GM12878 (cell line): ENCODE data around the gene FAM89B. TPM values are rescaled to one million over a fixed set of nuclear protein-coding genes. Genes with fewer than 3 reads are reported as not detected.

Experiments
- CREB1 ChIP-seq: IDR thresholded peaks from 2 replicates; pipeline ENCODE4 v1.6.1; 2012; ENCODE audit warnings: low read depth, mild to moderate bottlenecking, inconsistent platforms
- EED ChIP-seq: sonication (generic); IDR thresholded peaks from 2 replicates; pipeline ENCODE4 v1.6.1; 2016; ENCODE audit warnings: antibody characterized with exemption, low read depth
- HDAC2 ChIP-seq: fragments of 200-600 bp; sonication (generic); IDR thresholded peaks from 2 replicates; pipeline ENCODE4 v1.6.1; 2017
- HDAC6 ChIP-seq: fragments of 200-600 bp; sonication (generic); IDR thresholded peaks from one replicate; pipeline ENCODE4 v1.8.0; 2017; ENCODE audit warnings: antibody characterized with exemption; ENCODE audit not compliant: unreplicated experiment
- IKZF2 ChIP-seq, 2 experiments: fragments of 450-650 bp; IDR thresholded peaks; 2 replicates each; pipeline ENCODE4 v1.6.1; 2017; ENCODE audit warnings: mild to moderate bottlenecking in 2 of 2, moderate library complexity in 2 of 2
- JUND ChIP-seq: IDR thresholded peaks from 2 replicates; pipeline ENCODE4 v1.6.1; 2012; ENCODE audit warnings: low read depth, mild to moderate bottlenecking, low read length, improper control_type of control experiment, moderate library complexity
- MEF2B ChIP-seq: fragments of 450-650 bp; IDR thresholded peaks from 2 replicates; pipeline ENCODE4 v1.6.1; 2018; ENCODE audit warnings: mild to moderate bottlenecking, moderate library complexity; ENCODE audit not compliant: partially characterized antibody, poor library complexity, severe bottlenecking
- MTA2 ChIP-seq: fragments of 450-650 bp; IDR thresholded peaks from 2 replicates; pipeline ENCODE4 v1.6.1; 2016; ENCODE audit warnings: low read depth, mild to moderate bottlenecking, moderate library complexity
- MXI1 ChIP-seq: fragments of 150-350 bp; IDR thresholded peaks from 2 replicates; pipeline ENCODE4 v1.6.1; 2011; ENCODE audit warnings: low read depth, mild to moderate bottlenecking, inconsistent platforms, low read length, improper control_type of control experiment
- NRF1 ChIP-seq: conservative IDR thresholded peaks from 2 replicates; pipeline ENCODE4 v1.6.1; 2011; ENCODE audit warnings: mild to moderate bottlenecking, low read depth, low read length, improper control_type of control experiment
- POLR2AphosphoS2 ChIP-seq: IDR thresholded peaks from 2 replicates; pipeline ENCODE4 v1.6.1; 2011; ENCODE audit warnings: low read depth, mild to moderate bottlenecking, low read length, improper control_type of control experiment, moderate library complexity
- RB1 ChIP-seq: fragments of 450-650 bp; formaldehyde crosslinking; IDR thresholded peaks from 2 replicates; pipeline ENCODE4 v1.6.1; 2017; ENCODE audit warnings: mild to moderate bottlenecking, borderline replicate concordance
- SIN3A ChIP-seq: IDR thresholded peaks from 2 replicates; pipeline ENCODE4 v1.6.1; 2012; ENCODE audit warnings: low read depth, low read length, improper control_type of control experiment
- SIX5 ChIP-seq: IDR thresholded peaks from 2 replicates; pipeline ENCODE4 v1.6.1; 2011; ENCODE audit warnings: mild to moderate bottlenecking, low read depth, low read length, moderate library complexity; ENCODE audit not compliant: severe bottlenecking
- SMAD5 ChIP-seq: IDR thresholded peaks from 2 replicates; pipeline ENCODE4 v1.6.1; 2016; ENCODE audit warnings: antibody characterized with exemption, low read depth
- SMARCA5 ChIP-seq: fragments of 450-650 bp; IDR thresholded peaks from 2 replicates; pipeline ENCODE4 v1.6.1; 2017; ENCODE audit warnings: mild to moderate bottlenecking
- SMC3 ChIP-seq: IDR thresholded peaks from 2 replicates; pipeline ENCODE4 v1.6.1; 2011; ENCODE audit warnings: low read length, improper control_type of control experiment, borderline replicate concordance
- TARDBP ChIP-seq: IDR thresholded peaks from 2 replicates; pipeline ENCODE4 v1.6.1; 2016; ENCODE audit warnings: borderline replicate concordance
- TCF12 ChIP-seq: IDR thresholded peaks from 2 replicates; pipeline ENCODE4 v1.6.1; 2011; ENCODE audit warnings: low read depth, mild to moderate bottlenecking, low read length
- TCF7 ChIP-seq: IDR thresholded peaks from 2 replicates; pipeline ENCODE4 v1.6.1; 2014; ENCODE audit warnings: antibody characterized with exemption, borderline replicate concordance
- ZBED1 ChIP-seq: IDR thresholded peaks from 2 replicates; pipeline ENCODE4 v1.6.1; 2016; ENCODE audit warnings: borderline replicate concordance
- ZNF384 ChIP-seq: IDR thresholded peaks from 2 replicates; pipeline ENCODE4 v1.6.1; 2012; ENCODE audit warnings: low read depth, mild to moderate bottlenecking, low read length, improper control_type of control experiment, borderline replicate concordance
- polyA plus RNA-seq, 11 experiments: library from polyadenylated mRNA; depleted of rRNA in 4 of 11; unstranded in 6 of 11; stranded (reverse) in 5 of 11; fragments of >200 nt; fragmentation: Nextera tagmentation in 4 of 11; fragmentation: Illumina TruSeq in 1 of 11; extraction: Ambion mirVana in 4 of 11; extraction: Trizol in 1 of 11; gene quantifications; 1 replicate in 1 of 11; 2 replicates in 10 of 11; pipeline versions ENCODE4 v1.2.1 to v1.2.3, GENCODE V29; 2011 to 2016; ENCODE audit warnings: inconsistent platforms in 2 of 11, missing spikeins in 2 of 11, low read depth in 1 of 11
- total RNA-seq, 4 experiments: library from RNA; depleted of rRNA in 3 of 4; stranded (reverse); fragments of >200 nt in 3 of 4; fragmentation: Illumina TruSeq in 1 of 4; extraction: Trizol in 1 of 4; gene quantifications; 2 replicates each; pipeline versions ENCODE4 v1.2.1 to v1.2.3, GENCODE V29; 2013 to 2021
- TF ChIP-seq, protein P1 (sequence below): IDR thresholded peaks from 2 replicates; pipeline ENCODE4 v1.6.1; 2011; ENCODE audit warnings: borderline replicate concordance, low read depth, mild to moderate bottlenecking, moderate library complexity, low read length; ENCODE audit not compliant: insufficient read depth, poor library complexity, severe bottlenecking
- TF ChIP-seq, protein P2 (sequence below): IDR thresholded peaks from 2 replicates; pipeline ENCODE4 v1.6.1; 2012; ENCODE audit warnings: low read length, inconsistent platforms
- TF ChIP-seq, protein P3 (sequence below): fragments of 450-650 bp; IDR thresholded peaks from 2 replicates; pipeline ENCODE4 v1.6.1; 2016; ENCODE audit warnings: mild to moderate bottlenecking, moderate library complexity, borderline replicate concordance

Gene FAM89B
- total and polyA plus RNA-seq, 10 of the 15 experiments (the other 5 are each of a cell fraction or from before 2014, with no cell fraction given), result 0.34 to 36.7 (median 9.8) TPM

GRCh38 chr11:65576867-65577755 is 4.8 kb downstream of the FAM89B start (continued):
- TF ChIP-seq, protein P1, sequence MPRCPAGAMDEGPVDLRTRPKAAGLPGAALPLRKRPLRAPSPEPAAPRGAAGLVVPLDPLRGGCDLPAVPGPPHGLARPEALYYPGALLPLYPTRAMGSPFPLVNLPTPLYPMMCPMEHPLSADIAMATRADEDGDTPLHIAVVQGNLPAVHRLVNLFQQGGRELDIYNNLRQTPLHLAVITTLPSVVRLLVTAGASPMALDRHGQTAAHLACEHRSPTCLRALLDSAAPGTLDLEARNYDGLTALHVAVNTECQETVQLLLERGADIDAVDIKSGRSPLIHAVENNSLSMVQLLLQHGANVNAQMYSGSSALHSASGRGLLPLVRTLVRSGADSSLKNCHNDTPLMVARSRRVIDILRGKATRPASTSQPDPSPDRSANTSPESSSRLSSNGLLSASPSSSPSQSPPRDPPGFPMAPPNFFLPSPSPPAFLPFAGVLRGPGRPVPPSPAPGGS, result peak; percentile 31
- TF ChIP-seq CREB1 (no peak), MEF2B (no peak), MXI1 (0 out of 2 replicates have a peak, but pooled peaks have one; percentile 8), ZBED1 (no peak), SIX5 (no peak), TCF7 (no peak), TARDBP (no peak), NRF1 (no peak), SIN3A (no peak; the same call in 1 of the 2 replicates), POLR2AphosphoS2 (no peak), EED (peak; percentile 50), RB1 (no peak), MTA2 (0 out of 2 replicates have a peak, but pooled peaks have one; percentile 12), IKZF2 (IDR thresholded peaks at IDR 0.05) (no peak), TCF12 (no peak), HDAC2 (no peak), SMAD5 (no peak), ZNF384 (no peak), SMARCA5 (no peak), SMC3 (no peak), JUND (no peak), HDAC6 (no peak)
- TF ChIP-seq, protein P2, sequence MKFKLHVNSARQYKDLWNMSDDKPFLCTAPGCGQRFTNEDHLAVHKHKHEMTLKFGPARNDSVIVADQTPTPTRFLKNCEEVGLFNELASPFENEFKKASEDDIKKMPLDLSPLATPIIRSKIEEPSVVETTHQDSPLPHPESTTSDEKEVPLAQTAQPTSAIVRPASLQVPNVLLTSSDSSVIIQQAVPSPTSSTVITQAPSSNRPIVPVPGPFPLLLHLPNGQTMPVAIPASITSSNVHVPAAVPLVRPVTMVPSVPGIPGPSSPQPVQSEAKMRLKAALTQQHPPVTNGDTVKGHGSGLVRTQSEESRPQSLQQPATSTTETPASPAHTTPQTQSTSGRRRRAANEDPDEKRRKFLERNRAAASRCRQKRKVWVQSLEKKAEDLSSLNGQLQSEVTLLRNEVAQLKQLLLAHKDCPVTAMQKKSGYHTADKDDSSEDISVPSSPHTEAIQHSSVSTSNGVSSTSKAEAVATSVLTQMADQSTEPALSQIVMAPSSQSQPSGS, result no peak
- TF ChIP-seq, protein P3, sequence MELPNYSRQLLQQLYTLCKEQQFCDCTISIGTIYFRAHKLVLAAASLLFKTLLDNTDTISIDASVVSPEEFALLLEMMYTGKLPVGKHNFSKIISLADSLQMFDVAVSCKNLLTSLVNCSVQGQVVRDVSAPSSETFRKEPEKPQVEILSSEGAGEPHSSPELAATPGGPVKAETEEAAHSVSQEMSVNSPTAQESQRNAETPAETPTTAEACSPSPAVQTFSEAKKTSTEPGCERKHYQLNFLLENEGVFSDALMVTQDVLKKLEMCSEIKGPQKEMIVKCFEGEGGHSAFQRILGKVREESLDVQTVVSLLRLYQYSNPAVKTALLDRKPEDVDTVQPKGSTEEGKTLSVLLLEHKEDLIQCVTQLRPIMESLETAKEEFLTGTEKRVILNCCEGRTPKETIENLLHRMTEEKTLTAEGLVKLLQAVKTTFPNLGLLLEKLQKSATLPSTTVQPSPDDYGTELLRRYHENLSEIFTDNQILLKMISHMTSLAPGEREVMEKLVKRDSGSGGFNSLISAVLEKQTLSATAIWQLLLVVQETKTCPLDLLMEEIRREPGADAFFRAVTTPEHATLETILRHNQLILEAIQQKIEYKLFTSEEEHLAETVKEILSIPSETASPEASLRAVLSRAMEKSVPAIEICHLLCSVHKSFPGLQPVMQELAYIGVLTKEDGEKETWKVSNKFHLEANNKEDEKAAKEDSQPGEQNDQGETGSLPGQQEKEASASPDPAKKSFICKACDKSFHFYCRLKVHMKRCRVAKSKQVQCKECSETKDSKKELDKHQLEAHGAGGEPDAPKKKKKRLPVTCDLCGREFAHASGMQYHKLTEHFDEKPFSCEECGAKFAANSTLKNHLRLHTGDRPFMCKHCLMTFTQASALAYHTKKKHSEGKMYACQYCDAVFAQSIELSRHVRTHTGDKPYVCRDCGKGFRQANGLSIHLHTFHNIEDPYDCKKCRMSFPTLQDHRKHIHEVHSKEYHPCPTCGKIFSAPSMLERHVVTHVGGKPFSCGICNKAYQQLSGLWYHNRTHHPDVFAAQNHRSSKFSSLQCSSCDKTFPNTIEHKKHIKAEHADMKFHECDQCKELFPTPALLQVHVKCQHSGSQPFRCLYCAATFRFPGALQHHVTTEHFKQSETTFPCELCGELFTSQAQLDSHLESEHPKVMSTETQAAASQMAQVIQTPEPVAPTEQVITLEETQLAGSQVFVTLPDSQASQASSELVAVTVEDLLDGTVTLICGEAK, result no peak
